ENCODE measurements around the gene ROR2.

GRCh38 chr9:91844701-91845291 lies 105.2 kb downstream of the ROR2 start:
- TF ChIP-seq POLR2AphosphoS5 (IDR thresholded peaks at IDR 0.05; ENCODE audit: low read depth, low read length), result no peak
- no peak for TF ChIP-seq NANOG (IDR thresholded peaks at IDR 0.05; ENCODE audit: insufficient read depth, low read depth, low read length, poor library complexity, severe bottlenecking)
- TF ChIP-seq CTCF (IDR thresholded peaks at IDR 0.05; ENCODE audit: control extremely low read depth in 1 of 3, insufficient read depth in 1 of 3, low read depth in 1 of 3, low read length in 3 of 3), result no peak
- no peak for TF ChIP-seq EZH2 (IDR thresholded peaks at IDR 0.05; ENCODE audit: low read depth, low read length, severe bottlenecking)
- no peak for TF ChIP-seq TCF12 (IDR thresholded peaks at IDR 0.05; ENCODE audit: low read depth, low read length)
- no peak for TF ChIP-seq SP4 (IDR thresholded peaks at IDR 0.05; ENCODE audit: low read length)
- no peak for TF ChIP-seq SIN3A (conservative IDR thresholded peaks at IDR 0.05 in 1 of 2, IDR thresholded peaks at IDR 0.05 in 1 of 2; ENCODE audit: low read depth in 1 of 2, low read length in 2 of 2)

Data from H1 (cell line).